Progenitor cell of endocrine pancreas (in vitro differentiated cells): ENCODE data around the gene PLEKHM3. TPM values are rescaled to one million over a fixed set of nuclear protein-coding genes. Genes with fewer than 3 reads are reported as not detected.

Experiments used
- DNase-seq: peaks from one replicate; pipeline ENCODE4 v3.0.0; 2021; ENCODE audit warnings: low spot score; ENCODE audit not compliant: unreplicated experiment
- H3K27ac Mint-ChIP-seq: 2 replicates; pipeline ENCODE4 v1.8.0; 2021; ENCODE audit warnings: mild to moderate bottlenecking, moderate library complexity, mixed read lengths
- H3K27me3 Mint-ChIP-seq: 2 replicates; pipeline ENCODE4 v1.8.0; 2021; ENCODE audit warnings: mixed read lengths
- H3K36me3 Mint-ChIP-seq: 2 replicates; pipeline ENCODE4 v1.8.0; 2022; ENCODE audit warnings: mixed read lengths; ENCODE audit not compliant: insufficient read depth
- H3K4me1 Mint-ChIP-seq: 2 replicates; pipeline ENCODE4 v1.8.0; 2021; ENCODE audit warnings: low read depth, mixed read lengths
- H3K4me3 Mint-ChIP-seq: 2 replicates; pipeline ENCODE4 v1.8.0; 2021; ENCODE audit warnings: low read depth, mild to moderate bottlenecking, moderate library complexity, mixed read lengths
- H3K9me3 Mint-ChIP-seq: 2 replicates; pipeline ENCODE4 v1.8.0; 2021; ENCODE audit warnings: low read depth, mixed read lengths
- CTCF ChIP-seq: fragments of 200-600 bp; sonication (generic); IDR thresholded peaks from one replicate; pipeline ENCODE4 v1.5.0; 2021; ENCODE audit warnings: antibody characterized with exemption, mild to moderate bottlenecking; ENCODE audit not compliant: unreplicated experiment
- total RNA-seq: library from RNA; stranded (reverse); gene quantifications from 2 replicates; pipeline ENCODE4 v1.2.1, GENCODE V29; 2021

PLEKHM3 gene
- total RNA-seq, 1 donor from 2014 or later = 19.2 TPM

DNA sequence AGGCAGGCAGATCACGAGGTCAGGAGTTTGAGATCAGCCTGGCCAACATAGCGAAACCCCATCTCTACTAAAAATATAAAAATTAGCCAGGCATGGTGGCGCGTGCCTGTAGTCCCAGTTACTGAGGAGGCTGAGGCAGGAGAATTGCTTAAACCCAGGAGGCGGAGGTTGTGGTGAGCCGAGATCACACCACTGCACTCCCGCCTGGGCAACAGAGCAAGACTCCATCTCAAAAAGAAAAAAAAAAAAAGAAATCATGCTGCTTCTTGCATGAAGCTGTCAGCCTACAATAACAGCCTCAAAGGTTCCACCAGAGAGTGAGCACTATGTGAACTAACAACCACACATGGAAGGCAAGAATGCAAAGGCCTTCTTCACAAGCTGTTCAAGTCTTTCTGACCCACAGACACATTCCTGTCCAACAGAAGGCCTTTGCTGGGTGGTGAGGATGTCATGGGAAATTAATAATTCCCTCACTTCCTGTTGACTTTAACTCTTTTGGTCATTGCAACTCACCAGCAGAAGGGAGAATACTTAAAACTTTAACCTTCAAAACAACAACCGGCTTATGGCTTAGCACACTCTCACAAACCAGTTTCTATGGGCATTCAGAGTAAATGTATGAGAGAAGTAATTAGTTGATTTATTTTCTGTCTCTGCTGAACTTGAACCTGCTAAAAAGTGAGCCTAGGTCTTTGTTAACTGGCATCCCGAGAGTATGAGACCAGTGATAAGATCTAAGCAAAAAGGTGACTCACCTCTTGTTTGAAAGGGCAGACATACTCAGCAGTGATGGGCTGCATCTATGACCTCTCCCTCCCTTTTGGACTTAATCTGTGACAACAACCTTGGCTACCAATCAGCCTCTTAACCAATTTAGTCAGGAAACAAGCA lies 11.8 kb downstream of the PLEKHM3 start:
- TF ChIP-seq CTCF = no peak
- Mint-ChIP-seq H3K4me3 (no peak overlapping the region), H3K9me3 (no peaks in the 10 kb centered on the region), H3K36me3 (peaks cover 5% of the 10 kb centered on the region), H3K27me3 (no peaks in the 10 kb centered on the region), H3K4me1 (peaks cover 45% of the 10 kb centered on the region), H3K27ac (peak overlapping the region; percentile 86)
- no peak for DNase-seq

GRCh38 chr2:208012449-208012848 lies 12.9 kb downstream of the PLEKHM3 start:
- H3K4me1 Mint-ChIP-seq = peaks cover 38% of the 10 kb centered on the region
- peaks cover 3% of the 10 kb centered on the region for H3K36me3 Mint-ChIP-seq
- no peak for DNase-seq
- no peaks in the 10 kb centered on the region for H3K9me3 Mint-ChIP-seq
- no peak for TF ChIP-seq CTCF
- peak overlapping the region; percentile 86 for H3K27ac Mint-ChIP-seq
- H3K27me3 Mint-ChIP-seq = no peaks in the 10 kb centered on the region
- H3K4me3 Mint-ChIP-seq = no peak overlapping the region

DNA sequence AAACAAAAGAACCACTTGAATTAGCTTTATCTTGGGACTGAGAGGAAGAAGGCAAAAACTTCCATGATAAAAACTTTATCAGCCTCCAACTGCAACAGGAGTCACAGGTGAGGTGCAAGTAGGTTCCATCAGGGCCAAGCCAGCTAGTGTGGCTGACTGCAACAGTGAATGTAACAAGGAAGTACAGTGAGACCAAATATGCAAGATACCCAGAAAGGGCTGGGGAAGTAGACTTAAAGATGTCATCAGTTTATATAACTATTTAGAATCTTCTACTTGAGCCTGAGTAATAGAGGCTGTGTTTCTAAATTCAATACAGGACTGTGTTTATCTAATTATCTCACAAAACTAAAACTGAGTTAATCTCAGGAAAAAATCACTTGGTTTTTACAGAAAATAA lies 14.8 kb downstream of the PLEKHM3 start:
- Mint-ChIP-seq H3K36me3 (peaks cover 7% of the 10 kb centered on the region), H3K27me3 (no peaks in the 10 kb centered on the region), H3K9me3 (no peaks in the 10 kb centered on the region), H3K4me3 (no peak overlapping the region), H3K4me1 (peaks cover 34% of the 10 kb centered on the region), H3K27ac (no peak overlapping the region)
- DNase-seq = no peak
- no peak for TF ChIP-seq CTCF

GRCh38 chr2:208006833-208007232 lies 18.5 kb downstream of the PLEKHM3 start:
- Mint-ChIP-seq H3K36me3 (peaks cover 7% of the 10 kb centered on the region), H3K4me3 (no peak overlapping the region), H3K4me1 (peaks cover 15% of the 10 kb centered on the region), H3K27ac (no peak overlapping the region), H3K27me3 (no peaks in the 10 kb centered on the region), H3K9me3 (no peaks in the 10 kb centered on the region)
- TF ChIP-seq CTCF = no peak
- no peak for DNase-seq

DNA sequence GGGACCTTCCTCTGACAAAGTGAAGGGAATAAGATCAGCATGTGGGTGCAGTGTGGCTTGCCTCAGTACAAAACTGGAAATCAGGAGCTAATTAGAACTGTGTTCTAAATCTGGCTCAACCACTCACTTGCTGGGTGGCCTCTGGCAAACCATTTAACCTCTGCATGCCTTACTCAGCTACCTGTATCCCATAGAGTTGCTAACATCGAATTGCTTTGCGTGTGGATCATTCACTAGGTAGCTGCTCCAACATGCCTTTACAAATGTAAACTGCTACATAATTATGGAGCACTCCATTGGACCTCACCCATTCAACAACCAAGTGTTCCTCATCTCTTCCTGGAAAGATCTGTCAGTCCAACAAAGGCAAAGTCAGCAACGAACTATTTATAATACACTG lies 19.0 kb downstream of the PLEKHM3 start:
- TF ChIP-seq CTCF = no peak
- peaks cover 16% of the 10 kb centered on the region for H3K4me1 Mint-ChIP-seq
- peaks cover 7% of the 10 kb centered on the region for H3K36me3 Mint-ChIP-seq
- DNase-seq = no peak
- no peaks in the 10 kb centered on the region for H3K27me3 Mint-ChIP-seq
- H3K27ac Mint-ChIP-seq = no peak overlapping the region
- H3K4me3 Mint-ChIP-seq = no peak overlapping the region
- no peaks in the 10 kb centered on the region for H3K9me3 Mint-ChIP-seq
